Esophagus muscularis mucosa (tissue), 4 donors: ENCODE data around the gene CALM1. TPM values are rescaled to one million over a fixed set of nuclear protein-coding genes. Genes with fewer than 3 reads are reported as not detected.

Experiments
- DNase-seq: peaks from one replicate; pipeline ENCODE4 v3.0.0-alpha.2; 2017; ENCODE audit errors: extremely low spot score
- H3K27ac ChIP-seq, 4 donors: fragments of 200-600 bp; sonication (generic); replicated peaks in 1 of 4; 1 replicate in 3 of 4; 2 replicates in 1 of 4; pipeline ENCODE4 v1.5.1; 2016 to 2019; ENCODE audit warnings: mild to moderate bottlenecking in 1 of 4
- H3K27me3 ChIP-seq, 4 donors: fragments of 200-600 bp; sonication (generic); one replicate each; pipeline versions ENCODE4 v1.5.1 to v1.6.0; 2016 to 2019
- H3K36me3 ChIP-seq, 4 donors: fragments of 200-600 bp; sonication (generic); one replicate each; pipeline ENCODE4 v1.5.1; 2016 to 2019
- H3K4me1 ChIP-seq, 4 donors: fragments of 200-600 bp; sonication (generic); one replicate each; pipeline ENCODE4 v1.5.1; 2016 to 2019
- H3K4me3 ChIP-seq, 4 donors: fragments of 200-600 bp; sonication (generic); 1 replicate in 2 of 4; 2 replicates in 2 of 4; pipeline ENCODE4 v1.5.1; 2016 to 2019; ENCODE audit warnings: mild to moderate bottlenecking in 4 of 4, moderate library complexity in 1 of 4
- H3K9me3 ChIP-seq, 4 donors: fragments of 200-600 bp; sonication (generic); 1 replicate in 3 of 4; 2 replicates in 1 of 4; pipeline ENCODE4 v1.5.1; 2016 to 2019
- EP300 ChIP-seq: sonication (generic); formaldehyde crosslinking; IDR thresholded peaks from one replicate; pipeline ENCODE4 v1.6.1; 2017; ENCODE audit warnings: antibody characterized with exemption
- POLR2A ChIP-seq: fragments of 450-650 bp; IDR thresholded peaks from one replicate; pipeline ENCODE4 v1.6.1; 2017; ENCODE audit warnings: antibody characterized with exemption, moderate library complexity, mild to moderate bottlenecking, low read depth
- POLR2AphosphoS5 ChIP-seq, 2 donors: sonication (generic); formaldehyde crosslinking; IDR thresholded peaks; one replicate each; pipeline ENCODE4 v1.6.1; 2017; ENCODE audit warnings: antibody characterized with exemption in 2 of 2
- WGBS: methylation state at CpG from one replicate; pipeline ENCODE4 v1.1.5; 2018; 5-methylcytosine and 5-hydroxymethylcytosine counted together
- intact Hi-C: fragments of 100-400 bp; cut with DNase I; formaldehyde crosslinking; loops from one replicate; pipeline ENCODE4 v1.15.1; 2023
- total RNA-seq, 4 donors: library from RNA; depleted of rRNA; stranded (reverse); fragments of >200 nt; gene quantifications; one replicate each; pipeline versions ENCODE4 v1.1.0 to v1.2.1, GENCODE V29; 2016
- TF ChIP-seq, protein P1 (sequence below), 3 experiments: fragments of 200-600 bp in 2 of 3; fragments of 450-650 bp in 1 of 3; sonication (generic) in 2 of 3; IDR thresholded peaks; one replicate each; pipeline ENCODE4 v1.5.1; 2017 to 2019; ENCODE audit warnings: antibody characterized with exemption in 3 of 3, mild to moderate bottlenecking in 2 of 3, moderate library complexity in 1 of 3

The CALM1 gene
- total RNA-seq, 4 donors from 2014 or later = 482 to 847 (median 640) TPM

GRCh38 chr14:90362558-90362896, 34.3 kb upstream of the CALM1 start:
- no peak for DNase-seq
- H3K36me3 ChIP-seq = no peaks in the 10 kb centered on the region
- no peak overlapping the region for H3K27ac ChIP-seq
- H3K4me1 ChIP-seq = no peaks in the 10 kb centered on the region
- no peak overlapping the region for H3K4me3 ChIP-seq
- TF ChIP-seq POLR2AphosphoS5 (IDR thresholded peaks at IDR 0.05) = no peak
- no peak for TF ChIP-seq EP300
- no peak for TF ChIP-seq POLR2A
- TF ChIP-seq, protein P1, sequence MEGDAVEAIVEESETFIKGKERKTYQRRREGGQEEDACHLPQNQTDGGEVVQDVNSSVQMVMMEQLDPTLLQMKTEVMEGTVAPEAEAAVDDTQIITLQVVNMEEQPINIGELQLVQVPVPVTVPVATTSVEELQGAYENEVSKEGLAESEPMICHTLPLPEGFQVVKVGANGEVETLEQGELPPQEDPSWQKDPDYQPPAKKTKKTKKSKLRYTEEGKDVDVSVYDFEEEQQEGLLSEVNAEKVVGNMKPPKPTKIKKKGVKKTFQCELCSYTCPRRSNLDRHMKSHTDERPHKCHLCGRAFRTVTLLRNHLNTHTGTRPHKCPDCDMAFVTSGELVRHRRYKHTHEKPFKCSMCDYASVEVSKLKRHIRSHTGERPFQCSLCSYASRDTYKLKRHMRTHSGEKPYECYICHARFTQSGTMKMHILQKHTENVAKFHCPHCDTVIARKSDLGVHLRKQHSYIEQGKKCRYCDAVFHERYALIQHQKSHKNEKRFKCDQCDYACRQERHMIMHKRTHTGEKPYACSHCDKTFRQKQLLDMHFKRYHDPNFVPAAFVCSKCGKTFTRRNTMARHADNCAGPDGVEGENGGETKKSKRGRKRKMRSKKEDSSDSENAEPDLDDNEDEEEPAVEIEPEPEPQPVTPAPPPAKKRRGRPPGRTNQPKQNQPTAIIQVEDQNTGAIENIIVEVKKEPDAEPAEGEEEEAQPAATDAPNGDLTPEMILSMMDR (IDR thresholded peaks at IDR 0.05) = no peak
- WGBS = 94% methylated on average over 4 of the region's 4 CpGs
- intact Hi-C loops = no loop called here
- no peaks in the 10 kb centered on the region for H3K9me3 ChIP-seq
- no peaks in the 10 kb centered on the region for H3K27me3 ChIP-seq

DNA sequence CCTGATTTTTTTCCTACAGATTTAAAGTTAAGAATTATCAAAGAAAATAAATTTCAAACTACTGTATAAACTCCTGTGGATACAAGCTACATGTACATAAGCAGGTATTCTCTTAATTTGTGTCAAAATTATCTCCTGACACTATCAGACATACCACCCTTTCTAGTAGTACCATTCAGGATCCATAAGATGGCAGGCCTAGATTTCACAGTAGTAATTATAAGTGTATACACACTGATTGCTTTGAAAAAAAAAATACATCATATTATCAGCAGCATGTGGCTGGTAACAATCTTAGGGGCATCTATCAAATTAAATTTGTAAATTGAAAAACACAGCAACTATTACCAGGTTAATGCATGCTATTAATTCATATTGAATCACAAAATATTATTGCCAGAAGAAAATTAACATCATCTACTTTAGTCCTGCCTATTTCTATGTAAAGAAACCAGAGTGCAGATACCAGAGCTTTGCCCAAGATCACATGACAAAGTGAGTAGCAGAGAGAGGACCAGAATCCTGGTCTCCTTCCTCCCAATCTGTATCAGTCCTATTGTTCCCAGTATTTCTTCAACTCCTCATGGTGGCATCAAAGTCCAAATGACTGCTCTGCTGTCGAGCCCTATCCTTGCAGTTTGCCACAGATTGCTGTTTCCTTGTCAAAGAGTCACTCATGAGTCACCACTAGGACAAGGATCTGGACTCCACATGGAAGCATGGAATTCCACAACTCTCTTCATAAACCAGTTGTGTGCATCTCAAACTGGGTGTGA, 27.7 kb upstream of the CALM1 start:
- TF ChIP-seq, protein P1 (IDR thresholded peaks at IDR 0.05) = peak in 1 of 3 experiments; percentile 18
- TF ChIP-seq POLR2A = no peak
- Histone ChIP-seq H3K36me3 (no peaks in the 10 kb centered on the region), H3K9me3 (no peaks in the 10 kb centered on the region), H3K4me1 (no peaks in the 10 kb centered on the region), H3K27ac (no peak overlapping the region), H3K4me3 (no peak overlapping the region), H3K27me3 (no peaks in the 10 kb centered on the region)
- DNase-seq = no peak
- intact Hi-C loops = no loop called here
- WGBS = 77% methylated on average over 1 of the region's 1 CpG

GRCh38 chr14:90373887-90374286, 22.9 kb upstream of the CALM1 start:
- intact Hi-C loops = no loop called here
- H3K9me3 ChIP-seq = no peaks in the 10 kb centered on the region
- H3K4me1 ChIP-seq = no peaks in the 10 kb centered on the region
- H3K27ac ChIP-seq = no peak overlapping the region
- DNase-seq = no peak
- no peak for TF ChIP-seq EP300
- no peak for TF ChIP-seq POLR2AphosphoS5 (IDR thresholded peaks at IDR 0.05)
- TF ChIP-seq, protein P1 (IDR thresholded peaks at IDR 0.05) = no peak
- TF ChIP-seq POLR2A = no peak
- H3K36me3 ChIP-seq = no peaks in the 10 kb centered on the region
- 95% methylated on average over 6 of the region's 6 CpGs for WGBS
- no peaks in the 10 kb centered on the region for H3K27me3 ChIP-seq
- H3K4me3 ChIP-seq = no peak overlapping the region

DNA sequence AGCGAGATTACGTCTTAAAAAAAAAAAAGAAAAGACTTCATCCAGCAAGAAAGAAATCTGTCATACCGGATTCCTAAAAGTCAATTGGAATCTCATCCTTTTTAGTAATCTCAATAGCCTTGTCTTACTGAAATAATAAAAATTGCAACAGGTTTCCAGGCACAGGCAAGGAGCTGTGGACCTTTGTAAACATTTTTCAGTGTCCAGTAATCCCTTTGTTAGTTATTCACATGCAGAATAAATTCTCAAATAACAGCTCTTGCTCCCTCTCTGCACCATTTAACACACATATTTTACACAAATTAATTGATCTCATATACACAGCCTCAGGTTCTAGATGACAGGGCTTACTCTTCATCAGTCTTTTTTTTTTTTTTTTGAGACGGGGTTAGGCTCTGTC, 22.0 kb upstream of the CALM1 start:
- Histone ChIP-seq H3K27ac (no peak overlapping the region), H3K9me3 (no peaks in the 10 kb centered on the region), H3K4me1 (no peaks in the 10 kb centered on the region), H3K36me3 (no peaks in the 10 kb centered on the region), H3K27me3 (no peaks in the 10 kb centered on the region), H3K4me3 (no peak overlapping the region)
- no peak for DNase-seq
- intact Hi-C loops = no loop called here
- WGBS = 80% methylated on average over 4 of the region's 4 CpGs
- TF ChIP-seq EP300 (no peak), POLR2AphosphoS5 (IDR thresholded peaks at IDR 0.05) (no peak), POLR2A (no peak)
- TF ChIP-seq, protein P1 (IDR thresholded peaks at IDR 0.05) = no peak

DNA sequence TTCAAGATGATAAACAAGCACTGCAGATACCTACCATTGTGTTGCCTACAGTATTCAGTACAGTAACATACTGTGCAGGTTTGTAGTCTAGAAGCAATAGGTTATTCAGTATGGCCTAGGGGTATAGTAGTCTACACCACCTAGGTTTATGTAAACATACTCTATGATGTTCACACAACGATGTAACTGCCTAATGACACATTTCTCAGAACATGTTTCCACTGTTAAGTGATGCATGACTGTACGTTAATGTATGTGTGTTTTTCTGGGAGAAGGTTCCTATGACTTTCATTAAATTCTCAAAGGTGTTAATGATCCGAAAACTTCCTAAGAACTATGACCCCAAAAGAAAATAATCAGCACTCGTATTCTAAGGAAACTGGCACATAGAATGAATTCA, 20.9 kb upstream of the CALM1 start:
- 82% methylated on average over 4 of the region's 4 CpGs for WGBS
- no peak for DNase-seq
- TF ChIP-seq POLR2AphosphoS5 (IDR thresholded peaks at IDR 0.05) (no peak), POLR2A (no peak), EP300 (no peak)
- TF ChIP-seq, protein P1 (IDR thresholded peaks at IDR 0.05) = no peak

More for the DNA sequence above, 20.9 kb upstream of the CALM1 start:
- Histone ChIP-seq H3K9me3 (no peaks in the 10 kb centered on the region), H3K27ac (no peak overlapping the region), H3K4me1 (peaks cover 0 to 1% (median 1%) of the 10 kb centered on the region in 4 donors), H3K27me3 (no peaks in the 10 kb centered on the region), H3K36me3 (no peaks in the 10 kb centered on the region), H3K4me3 (no peak overlapping the region)
- intact Hi-C loops = no loop called here
